OCI-LY7 (cell line): ENCODE results near the gene TMEM181. TPM values are rescaled to one million over a fixed set of nuclear protein-coding genes. Genes with fewer than 3 reads are reported as not detected.

Experiments used
- BruUV-seq: library from RNA; stranded (reverse); fragments of 400-500 nt; replicated peaks from 2 replicates; lab custom pipeline; 2021; lab: Mats Ljungman, UMichigan
- CTCF ChIA-PET: fragments of 300-600 bp; sonication (Branson Sonifier 250); formaldehyde crosslinking; loops from one replicate; lab custom pipeline; 2022; ENCODE audit warnings: antibody characterized with exemption; ENCODE audit not compliant: unreplicated experiment; lab: Charles Lee
- POLR2A ChIA-PET: fragments of 300-600 bp; sonication (Branson Sonifier 250); formaldehyde crosslinking; loops from one replicate; lab custom pipeline; 2022; ENCODE audit warnings: antibody characterized with exemption; lab: Charles Lee
- DNase-seq: peaks from one replicate; pipeline ENCODE4 v3.0.0-alpha.2; 2015; ENCODE audit warnings: low spot score
- H2AFZ ChIP-seq: fragments of 200-600 bp; sonication (generic), shearing (Covaris generic); 2 replicates; pipeline ENCODE4 v1.6.1; 2014; ENCODE audit warnings: mild to moderate bottlenecking, antibody characterized with exemption, low read length, moderate library complexity
- H3K27ac ChIP-seq: fragments of 200-600 bp; sonication (generic); 2 replicates; pipeline ENCODE4 v1.5.1; 2014; ENCODE audit warnings: mixed run types, low read depth, mild to moderate bottlenecking, moderate library complexity, low read length, inconsistent platforms; ENCODE audit not compliant: poor library complexity, severe bottlenecking
- H3K36me3 ChIP-seq: fragments of 200-600 bp; sonication (generic); 2 replicates; pipeline ENCODE4 v1.6.1; 2014; ENCODE audit warnings: mild to moderate bottlenecking, antibody characterized with exemption, low read length, moderate library complexity, mixed read lengths; ENCODE audit not compliant: insufficient read depth
- H3K4me1 ChIP-seq: fragments of 200-600 bp; sonication (generic); 2 replicates; pipeline ENCODE4 v1.5.1; 2014; ENCODE audit warnings: mild to moderate bottlenecking, low read length; ENCODE audit not compliant: insufficient read depth, poor library complexity, severe bottlenecking
- H3K4me2 ChIP-seq: fragments of 200-600 bp; sonication (generic); 2 replicates; pipeline ENCODE4 v1.6.1; 2014; ENCODE audit warnings: mild to moderate bottlenecking, low read length
- H3K4me3 ChIP-seq: fragments of 200-600 bp; sonication (generic); 2 replicates; pipeline ENCODE4 v1.5.1; 2014; ENCODE audit warnings: mild to moderate bottlenecking, low read depth, low read length; ENCODE audit not compliant: poor library complexity, severe bottlenecking
- H3K79me2 ChIP-seq: fragments of 200-600 bp; sonication (generic); 2 replicates; pipeline ENCODE4 v1.6.1; 2016; ENCODE audit warnings: low read depth, mild to moderate bottlenecking, low read length, moderate library complexity, mixed read lengths; ENCODE audit not compliant: insufficient read depth
- H3K9me2 ChIP-seq: fragments of 200-600 bp; sonication (generic); 2 replicates; pipeline ENCODE4 v1.6.1; 2016; ENCODE audit warnings: mild to moderate bottlenecking, low read length, mixed read lengths; ENCODE audit not compliant: insufficient read depth
- H3K9me3 ChIP-seq: fragments of 200-600 bp; sonication (generic); 2 replicates; pipeline ENCODE4 v1.6.1; 2014; ENCODE audit warnings: mild to moderate bottlenecking, mixed run types, low read length, mixed read lengths
- H4K20me1 ChIP-seq: fragments of 200-600 bp; sonication (generic); 2 replicates; pipeline ENCODE4 v1.6.1; 2014; ENCODE audit warnings: mild to moderate bottlenecking, antibody characterized with exemption, low read length, moderate library complexity, mixed read lengths; ENCODE audit not compliant: insufficient read depth
- EZH2phosphoT487 ChIP-seq: fragments of 200-600 bp; sonication (generic); IDR thresholded peaks from 2 replicates; pipeline ENCODE4 v1.6.1; 2018; ENCODE audit warnings: low read depth, borderline replicate concordance, mild to moderate bottlenecking, mixed run types, antibody characterized with exemption, low read length, moderate library complexity, mixed read lengths
- intact Hi-C: fragments of 100-400 bp; cut with micrococcal nuclease; formaldehyde crosslinking; loops from one replicate; pipeline ENCODE4 v1.10.0; 2022; ENCODE audit not compliant: unreplicated experiment
- total RNA-seq, 2 experiments: library from RNA; depleted of rRNA in 1 of 2; stranded (reverse); fragments of >200 nt in 1 of 2; shearing (Covaris generic) in 1 of 2; gene quantifications; 2 replicates each; pipeline ENCODE4 v1.2.3, GENCODE V29; 2014 to 2022
- TF ChIP-seq, protein P1 (sequence below): fragments of 200-600 bp; sonication (generic); conservative IDR thresholded peaks from 2 replicates; pipeline ENCODE4 v1.5.1; 2014; ENCODE audit warnings: mild to moderate bottlenecking, antibody characterized with exemption, low read length, moderate library complexity, mixed read lengths

TMEM181 gene
- total RNA-seq, 2 experiments from 2014 or later: 8.0 to 12.5 TPM

DNA sequence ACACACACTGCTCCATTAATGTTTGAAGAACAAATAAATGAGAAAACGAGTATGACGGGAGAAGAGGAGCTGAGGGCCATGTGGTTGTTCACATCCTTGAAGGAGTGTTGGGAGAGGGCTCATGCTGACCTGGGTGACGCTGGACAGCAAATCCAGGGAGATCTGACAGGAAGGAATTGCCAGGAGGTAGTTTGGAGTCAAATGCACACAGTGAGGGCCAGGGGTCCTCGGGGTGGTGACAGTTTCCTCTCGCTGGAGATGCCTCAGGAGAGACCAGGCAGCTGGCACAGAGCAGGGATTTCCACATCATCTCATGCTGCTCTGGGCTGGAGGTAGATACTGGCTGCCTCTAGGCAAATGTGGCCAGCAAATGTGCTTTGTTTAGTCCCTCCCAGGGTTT is 2.0 kb upstream of the TMEM181 start:
- CTCF ChIA-PET: no interaction called here
- intact Hi-C loops: no loop called here
- no peak for DNase-seq
- H3K79me2 ChIP-seq: peaks cover 10% of the 10 kb centered on the region; the same call in 1 of the 2 replicates
- H3K9me2 ChIP-seq: no peaks in the 10 kb centered on the region
- H3K4me1 ChIP-seq: peaks cover 16% of the 10 kb centered on the region
- H3K9me3 ChIP-seq: no peaks in the 10 kb centered on the region
- H2AFZ ChIP-seq: no peak overlapping the region
- TF ChIP-seq EZH2phosphoT487: no peak
- TF ChIP-seq, protein P1, sequence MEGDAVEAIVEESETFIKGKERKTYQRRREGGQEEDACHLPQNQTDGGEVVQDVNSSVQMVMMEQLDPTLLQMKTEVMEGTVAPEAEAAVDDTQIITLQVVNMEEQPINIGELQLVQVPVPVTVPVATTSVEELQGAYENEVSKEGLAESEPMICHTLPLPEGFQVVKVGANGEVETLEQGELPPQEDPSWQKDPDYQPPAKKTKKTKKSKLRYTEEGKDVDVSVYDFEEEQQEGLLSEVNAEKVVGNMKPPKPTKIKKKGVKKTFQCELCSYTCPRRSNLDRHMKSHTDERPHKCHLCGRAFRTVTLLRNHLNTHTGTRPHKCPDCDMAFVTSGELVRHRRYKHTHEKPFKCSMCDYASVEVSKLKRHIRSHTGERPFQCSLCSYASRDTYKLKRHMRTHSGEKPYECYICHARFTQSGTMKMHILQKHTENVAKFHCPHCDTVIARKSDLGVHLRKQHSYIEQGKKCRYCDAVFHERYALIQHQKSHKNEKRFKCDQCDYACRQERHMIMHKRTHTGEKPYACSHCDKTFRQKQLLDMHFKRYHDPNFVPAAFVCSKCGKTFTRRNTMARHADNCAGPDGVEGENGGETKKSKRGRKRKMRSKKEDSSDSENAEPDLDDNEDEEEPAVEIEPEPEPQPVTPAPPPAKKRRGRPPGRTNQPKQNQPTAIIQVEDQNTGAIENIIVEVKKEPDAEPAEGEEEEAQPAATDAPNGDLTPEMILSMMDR: no peak
- H3K27ac ChIP-seq: no peak overlapping the region
- no peaks in the 10 kb centered on the region for H3K36me3 ChIP-seq
- POLR2A ChIA-PET: interaction anchor here (0.6 kb wide), 1 partner anchor 375 kb away, joined by 3 read pairs; no protein-coding TSS in a partner anchor
- H3K4me2 ChIP-seq: no peak overlapping the region
- no peaks in the 10 kb centered on the region; the same call in 1 of the 2 replicates for H4K20me1 ChIP-seq
- no TSS peak for BruUV-seq
- no peak overlapping the region for H3K4me3 ChIP-seq

- CTCF ChIA-PET: interaction anchor here (0.6 kb wide), 1 partner anchor 171 kb away, joined by 3 read pairs; no protein-coding TSS in a partner anchor
- peak overlapping the region; percentile 99 for H2AFZ ChIP-seq
- H3K9me3 ChIP-seq: no peaks in the 10 kb centered on the region
- peaks cover 10% of the 10 kb centered on the region; the same call in 1 of the 2 replicates for H3K79me2 ChIP-seq
- POLR2A ChIA-PET: interaction anchor here (0.6 to 1.1 kb wide), 3 partner anchors 10 to 375 kb away, joined by 3 read pairs; no protein-coding TSS in a partner anchor
- no peak overlapping the region for H3K4me3 ChIP-seq
- intact Hi-C loops: no loop called here
- no peaks in the 10 kb centered on the region for H3K9me2 ChIP-seq
- no peak overlapping the region for H3K27ac ChIP-seq
- no peaks in the 10 kb centered on the region; the same call in 1 of the 2 replicates for H4K20me1 ChIP-seq
- no peak for DNase-seq
- TF ChIP-seq EZH2phosphoT487: no peak
- peak overlapping the region; percentile 90; the same call in 1 of the 2 replicates for H3K4me2 ChIP-seq
- no peaks in the 10 kb centered on the region for H3K36me3 ChIP-seq
- H3K4me1 ChIP-seq: peaks cover 16% of the 10 kb centered on the region
- BruUV-seq: no TSS peak
These were observed 1.2 kb upstream of the TMEM181 start for GRCh38 chr6:158558415-158559306.

- no peak for DNase-seq
- H3K4me3 ChIP-seq: peak overlapping the region; percentile 91
- H3K4me2 ChIP-seq: peak overlapping the region; percentile 90
- H3K79me2 ChIP-seq: peaks cover 10% of the 10 kb centered on the region; the same call in 1 of the 2 replicates
- H4K20me1 ChIP-seq: no peaks in the 10 kb centered on the region; the same call in 1 of the 2 replicates
- peak overlapping the region; percentile 99 for H2AFZ ChIP-seq
- CTCF ChIA-PET: interaction anchor here (0.6 kb wide), 1 partner anchor 172 kb away, joined by 3 read pairs; no protein-coding TSS in a partner anchor
- H3K9me3 ChIP-seq: no peaks in the 10 kb centered on the region
- H3K9me2 ChIP-seq: no peaks in the 10 kb centered on the region
- peak overlapping the region; percentile 5 for H3K27ac ChIP-seq
- POLR2A ChIA-PET: interaction anchor here (1.0 to 1.1 kb wide), 2 partner anchors 11 to 19 kb away, joined by 3 read pairs; no protein-coding TSS in a partner anchor
- TF ChIP-seq EZH2phosphoT487: no peak
- TF ChIP-seq, protein P1: no peak
- intact Hi-C loops: no loop called here
- TSS peak; percentile 79 for BruUV-seq
- H3K4me1 ChIP-seq: peaks cover 16% of the 10 kb centered on the region
- no peaks in the 10 kb centered on the region for H3K36me3 ChIP-seq
These were observed 475 bp upstream of the TMEM181 start for GRCh38 chr6:158559338-158559894.
